Muscle layer of colon (tissue), 2 donors: Measurements from ENCODE around the gene CSF2RB.

Experiments used
- H3K27ac ChIP-seq: one replicate; pipeline ENCODE4 v1.7.0; 2013; ENCODE audit warnings: low read depth, mild to moderate bottlenecking, low read length, moderate library complexity
- H3K27me3 ChIP-seq, 2 donors: one replicate each; pipeline ENCODE4 v1.7.0; 2013; ENCODE audit warnings: low read length in 2 of 2, mild to moderate bottlenecking in 2 of 2; ENCODE audit not compliant: insufficient read depth in 2 of 2, control insufficient read depth in 1 of 2
- H3K36me3 ChIP-seq: one replicate; pipeline ENCODE4 v1.7.0; 2013; ENCODE audit warnings: mild to moderate bottlenecking, low read length; ENCODE audit not compliant: insufficient read depth
- H3K4me1 ChIP-seq: one replicate; pipeline ENCODE4 v1.7.0; 2013; ENCODE audit warnings: mild to moderate bottlenecking, low read length; ENCODE audit not compliant: insufficient read depth
- H3K4me3 ChIP-seq, 2 donors: one replicate each; pipeline ENCODE4 v1.7.0; 2013; ENCODE audit warnings: low read length in 2 of 2, low read depth in 1 of 2, mild to moderate bottlenecking in 1 of 2, moderate library complexity in 1 of 2
- H3K9ac ChIP-seq: one replicate; pipeline ENCODE4 v1.7.0; 2013; ENCODE audit warnings: low read length
- H3K9me3 ChIP-seq: one replicate; pipeline ENCODE4 v1.7.0; 2013; ENCODE audit warnings: mild to moderate bottlenecking, low read length
- donor health status: abdominal sarcoma.
- donor health status: Adenocarcinoma of cecum.

CSF2RB gene

GRCh38 chr22:36923131-36923788 lies 9.8 kb downstream of the CSF2RB start:
- no peak overlapping the region for H3K9ac ChIP-seq
- H3K36me3 ChIP-seq, result no peaks in the 10 kb centered on the region
- no peak overlapping the region for H3K27ac ChIP-seq
- no peaks in the 10 kb centered on the region for H3K27me3 ChIP-seq
- H3K4me1 ChIP-seq, result peaks cover 8% of the 10 kb centered on the region
- no peaks in the 10 kb centered on the region for H3K9me3 ChIP-seq
- H3K4me3 ChIP-seq, result no peak overlapping the region

- Histone ChIP-seq H3K9me3 (no peaks in the 10 kb centered on the region), H3K36me3 (no peaks in the 10 kb centered on the region), H3K9ac (no peak overlapping the region), H3K4me1 (peaks cover 8% of the 10 kb centered on the region), H3K27ac (no peak overlapping the region), H3K27me3 (no peaks in the 10 kb centered on the region), H3K4me3 (no peak overlapping the region)
Observed at GRCh38 chr22:36924151-36924698, 10.8 kb downstream of the CSF2RB start.

GRCh38 chr22:36925388-36926290 lies 12.2 kb downstream of the CSF2RB start:
- no peaks in the 10 kb centered on the region for H3K27me3 ChIP-seq
- H3K9me3 ChIP-seq, result no peaks in the 10 kb centered on the region
- H3K4me1 ChIP-seq, result peaks cover 8% of the 10 kb centered on the region
- H3K27ac ChIP-seq, result no peak overlapping the region
- H3K36me3 ChIP-seq, result no peaks in the 10 kb centered on the region
- H3K4me3 ChIP-seq, result no peak overlapping the region
- no peak overlapping the region for H3K9ac ChIP-seq

- Histone ChIP-seq H3K27ac (no peak overlapping the region), H3K4me3 (no peak overlapping the region), H3K9ac (no peak overlapping the region), H3K36me3 (no peaks in the 10 kb centered on the region), H3K9me3 (no peaks in the 10 kb centered on the region), H3K27me3 (no peaks in the 10 kb centered on the region), H3K4me1 (peaks cover 8% of the 10 kb centered on the region)
Observed at GRCh38 chr22:36926309-36926708, 12.9 kb downstream of the CSF2RB start.

GRCh38 chr22:36926721-36927435 lies 13.4 kb downstream of the CSF2RB start:
- no peak overlapping the region for H3K4me3 ChIP-seq
- H3K9ac ChIP-seq, result no peak overlapping the region
- no peaks in the 10 kb centered on the region for H3K36me3 ChIP-seq
- H3K27ac ChIP-seq, result no peak overlapping the region
- no peaks in the 10 kb centered on the region for H3K9me3 ChIP-seq
- peaks cover 8% of the 10 kb centered on the region for H3K4me1 ChIP-seq
- no peaks in the 10 kb centered on the region for H3K27me3 ChIP-seq

GRCh38 chr22:36927671-36928070 lies 14.2 kb downstream of the CSF2RB start:
- Histone ChIP-seq H3K27me3 (no peaks in the 10 kb centered on the region), H3K4me1 (peaks cover 2% of the 10 kb centered on the region), H3K36me3 (no peaks in the 10 kb centered on the region), H3K4me3 (no peak overlapping the region), H3K9me3 (no peaks in the 10 kb centered on the region), H3K9ac (no peak overlapping the region), H3K27ac (no peak overlapping the region)

- no peaks in the 10 kb centered on the region for H3K9me3 ChIP-seq
- no peak overlapping the region for H3K27ac ChIP-seq
- H3K27me3 ChIP-seq, result no peaks in the 10 kb centered on the region
- no peaks in the 10 kb centered on the region for H3K4me1 ChIP-seq
- H3K36me3 ChIP-seq, result no peaks in the 10 kb centered on the region
- no peak overlapping the region for H3K4me3 ChIP-seq
- H3K9ac ChIP-seq, result no peak overlapping the region
Observed at GRCh38 chr22:36928196-36928595, 14.8 kb downstream of the CSF2RB start.

GRCh38 chr22:36928786-36929535 lies 15.5 kb downstream of the CSF2RB start:
- Histone ChIP-seq H3K4me1 (no peaks in the 10 kb centered on the region), H3K9ac (no peak overlapping the region), H3K9me3 (no peaks in the 10 kb centered on the region), H3K27me3 (no peaks in the 10 kb centered on the region), H3K27ac (no peak overlapping the region), H3K36me3 (no peaks in the 10 kb centered on the region), H3K4me3 (no peak overlapping the region)

GRCh38 chr22:36929621-36930020 lies 16.2 kb downstream of the CSF2RB start:
- no peaks in the 10 kb centered on the region for H3K36me3 ChIP-seq
- no peak overlapping the region for H3K27ac ChIP-seq
- no peaks in the 10 kb centered on the region for H3K9me3 ChIP-seq
- H3K9ac ChIP-seq, result no peak overlapping the region
- no peaks in the 10 kb centered on the region for H3K27me3 ChIP-seq
- no peak overlapping the region for H3K4me3 ChIP-seq
- no peaks in the 10 kb centered on the region for H3K4me1 ChIP-seq

- no peak overlapping the region for H3K9ac ChIP-seq
- H3K27me3 ChIP-seq, result no peaks in the 10 kb centered on the region
- no peaks in the 10 kb centered on the region for H3K4me1 ChIP-seq
- H3K9me3 ChIP-seq, result no peaks in the 10 kb centered on the region
- H3K27ac ChIP-seq, result no peak overlapping the region
- no peak overlapping the region for H3K4me3 ChIP-seq
- no peaks in the 10 kb centered on the region for H3K36me3 ChIP-seq
Observed at GRCh38 chr22:36930041-36930935, 16.9 kb downstream of the CSF2RB start.
